Measurements from ENCODE around the gene LY6G5B. TPM values are rescaled to one million over a fixed set of nuclear protein-coding genes. Genes with fewer than 3 reads are reported as not detected.
A peak's percentile ranks its signal among the peaks of the same experiment; 100 is the strongest.

The LY6G5B gene
- total RNA-seq, 1 experiment from 2014 or later, result 14.4 TPM

DNA sequence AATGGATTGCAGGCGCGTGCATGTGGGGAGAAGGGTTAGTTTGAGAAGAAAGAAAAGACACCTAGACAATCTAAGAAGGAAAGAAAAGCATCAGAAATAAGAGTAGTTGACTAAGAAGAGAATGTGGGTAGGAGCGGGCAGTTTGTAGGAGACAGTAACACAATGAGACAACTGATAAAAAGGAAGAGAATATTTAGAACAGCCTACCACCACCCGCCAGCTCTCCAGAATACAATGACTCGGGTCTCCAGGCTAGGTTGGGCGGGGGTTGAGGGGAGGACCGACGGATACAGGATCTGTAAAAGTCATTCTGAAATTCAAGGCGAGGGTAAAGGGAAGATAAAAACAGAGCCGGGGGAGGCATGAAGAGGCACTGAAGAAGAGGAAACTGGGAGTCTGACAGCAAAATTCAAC, 32.6 kb downstream of the LY6G5B start:
- POLR2A ChIA-PET, result interaction anchor here (0.6 to 3.4 kb wide), 27 partner anchors 9 to 270 kb away, joined by 3 to 29 read pairs (median 6); partner anchors contain the start of genes BAG6, C6orf47, CLIC1 and CSNK2B
- CTCF ChIA-PET, result interaction anchor here (0.8 to 1.2 kb wide), 3 partner anchors 12 to 124 kb away, joined by 3 read pairs; partner anchors contain the start of gene C6orf47
- Mint-ChIP-seq H3K4me3 (ENCODE audit: unreplicated experiment) (peak overlapping the region; percentile 95), H3K27me3 (ENCODE audit: insufficient read depth, unreplicated experiment) (no peaks in the 10 kb centered on the region), H3K36me3 (ENCODE audit: insufficient read depth, unreplicated experiment) (peaks cover 24% of the 10 kb centered on the region), H3K27ac (ENCODE audit: low read depth, unreplicated experiment) (peak overlapping the region; percentile 89), H3K9me3 (ENCODE audit: unreplicated experiment) (no peaks in the 10 kb centered on the region), H3K4me1 (ENCODE audit: insufficient read depth, unreplicated experiment) (peaks cover 5% of the 10 kb centered on the region)
- intact Hi-C loops (cut with micrococcal nuclease), result loop anchor here (2.0 kb wide), 1 partner anchor 36 kb away; no protein-coding TSS in a partner anchor
- BruUV-seq (replicated peaks), result no TSS peak
- TF ChIP-seq, protein P1, sequence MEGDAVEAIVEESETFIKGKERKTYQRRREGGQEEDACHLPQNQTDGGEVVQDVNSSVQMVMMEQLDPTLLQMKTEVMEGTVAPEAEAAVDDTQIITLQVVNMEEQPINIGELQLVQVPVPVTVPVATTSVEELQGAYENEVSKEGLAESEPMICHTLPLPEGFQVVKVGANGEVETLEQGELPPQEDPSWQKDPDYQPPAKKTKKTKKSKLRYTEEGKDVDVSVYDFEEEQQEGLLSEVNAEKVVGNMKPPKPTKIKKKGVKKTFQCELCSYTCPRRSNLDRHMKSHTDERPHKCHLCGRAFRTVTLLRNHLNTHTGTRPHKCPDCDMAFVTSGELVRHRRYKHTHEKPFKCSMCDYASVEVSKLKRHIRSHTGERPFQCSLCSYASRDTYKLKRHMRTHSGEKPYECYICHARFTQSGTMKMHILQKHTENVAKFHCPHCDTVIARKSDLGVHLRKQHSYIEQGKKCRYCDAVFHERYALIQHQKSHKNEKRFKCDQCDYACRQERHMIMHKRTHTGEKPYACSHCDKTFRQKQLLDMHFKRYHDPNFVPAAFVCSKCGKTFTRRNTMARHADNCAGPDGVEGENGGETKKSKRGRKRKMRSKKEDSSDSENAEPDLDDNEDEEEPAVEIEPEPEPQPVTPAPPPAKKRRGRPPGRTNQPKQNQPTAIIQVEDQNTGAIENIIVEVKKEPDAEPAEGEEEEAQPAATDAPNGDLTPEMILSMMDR (IDR thresholded peaks at IDR 0.05; ENCODE audit: unreplicated experiment), result no peak
- peak; percentile 15 for DNase-seq (ENCODE audit: unreplicated experiment)

DNA sequence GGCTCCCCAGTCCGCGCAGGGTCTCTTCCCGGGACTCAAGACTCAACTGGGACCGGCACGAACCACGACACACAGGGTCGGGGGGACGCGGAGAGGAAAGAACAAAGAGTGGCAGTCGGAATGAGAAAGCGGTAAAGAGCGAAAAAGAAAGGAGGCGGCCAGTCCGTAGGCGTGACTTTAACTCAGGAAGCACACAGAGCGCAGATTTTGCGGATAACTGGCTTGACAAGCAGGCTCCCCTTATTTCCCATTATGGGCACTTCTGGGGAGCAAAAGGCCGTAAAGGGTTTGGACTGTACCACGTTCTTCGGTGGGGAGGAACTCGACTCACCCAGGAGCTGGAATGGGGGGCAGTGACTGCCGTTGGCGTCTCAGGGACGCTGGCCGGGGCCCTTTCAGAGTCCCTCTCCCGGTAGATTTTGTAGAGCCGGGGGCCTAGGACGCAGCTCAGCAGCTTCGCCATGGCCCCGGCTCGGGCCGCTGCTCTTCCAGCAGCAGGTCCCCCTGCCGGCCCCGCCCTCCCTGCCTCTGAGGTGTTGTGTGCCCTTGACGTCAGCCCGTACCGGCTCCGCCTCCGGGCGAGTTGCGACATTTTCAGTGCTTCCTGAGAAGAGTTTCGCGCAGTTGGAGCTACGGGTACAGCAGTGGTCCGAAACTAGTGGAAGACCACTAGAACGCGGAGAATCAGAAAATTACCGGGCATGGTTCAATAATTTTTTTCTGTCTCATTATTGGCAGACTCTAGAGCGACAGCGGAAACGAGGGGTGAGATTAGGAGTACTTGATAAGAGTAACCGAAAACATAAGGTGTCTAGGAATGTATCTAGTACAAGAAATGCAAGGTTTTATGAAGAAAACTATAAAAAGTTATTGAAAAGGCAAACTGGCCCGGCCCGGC, 33.3 kb downstream of the LY6G5B start, which contains the start of gene ABHD16A:
TSS of gene ABHD16A (minus strand) at position 506 of the 898 bp plus-strand sequence. CDS start at position 463, 43 bp downstream.
- no peaks in the 10 kb centered on the region for H3K27me3 Mint-ChIP-seq (ENCODE audit: insufficient read depth, unreplicated experiment)
- H3K27ac Mint-ChIP-seq (ENCODE audit: low read depth, unreplicated experiment), result peak within 1 kb of the TSS; percentile 89
- H3K4me1 Mint-ChIP-seq (ENCODE audit: insufficient read depth, unreplicated experiment), result peaks cover 5% of the 10 kb centered on the region
- peak; percentile 98 for DNase-seq (ENCODE audit: unreplicated experiment)
- TSS peak; percentile 39 for BruUV-seq (replicated peaks)
- intact Hi-C loops (cut with micrococcal nuclease), result loop anchor here (1.0 to 2.0 kb wide), 2 partner anchors 26 to 36 kb away; partner anchors contain the start of gene DDAH2
- H3K36me3 Mint-ChIP-seq (ENCODE audit: insufficient read depth, unreplicated experiment), result peaks cover 24% of the 10 kb centered on the region
- POLR2A ChIA-PET, result interaction anchor here (0.6 to 3.4 kb wide), 44 partner anchors 9 to 1550 kb away, joined by 3 to 29 read pairs (median 5); partner anchors contain the start of genes BAG6, C6orf47, CLIC1 and CSNK2B
- H3K4me3 Mint-ChIP-seq (ENCODE audit: unreplicated experiment), result peak within 1 kb of the TSS; percentile 95
- no peaks in the 10 kb centered on the region for H3K9me3 Mint-ChIP-seq (ENCODE audit: unreplicated experiment)
- CTCF ChIA-PET, result interaction anchor here (0.6 to 1.4 kb wide), 7 partner anchors 13 to 128 kb away, joined by 3 read pairs; partner anchors contain the start of gene C6orf47
- TF ChIP-seq, protein P1 (IDR thresholded peaks at IDR 0.05; ENCODE audit: unreplicated experiment), result no peak

DNA sequence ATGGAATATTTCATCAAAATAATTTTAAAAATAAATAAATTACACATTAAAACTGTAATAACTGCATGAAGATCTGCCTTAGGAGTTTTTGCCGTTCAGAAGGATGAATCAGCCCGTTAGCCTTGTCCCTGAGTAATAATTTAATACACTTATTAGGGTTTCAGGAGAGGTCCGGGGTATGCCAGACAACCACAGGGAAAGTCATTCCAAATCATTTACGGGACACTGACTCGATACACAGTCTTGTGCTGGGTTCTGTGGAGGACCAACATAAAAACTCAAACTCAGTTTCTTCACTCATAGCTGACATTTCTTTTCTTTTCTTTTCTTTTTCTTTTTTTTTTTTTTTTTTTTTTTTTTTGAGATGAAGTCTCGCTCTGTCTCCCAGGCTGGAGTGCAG, 36.2 kb downstream of the LY6G5B start:
- Mint-ChIP-seq H3K9me3 (ENCODE audit: unreplicated experiment) (no peaks in the 10 kb centered on the region), H3K4me3 (ENCODE audit: unreplicated experiment) (no peak overlapping the region), H3K4me1 (ENCODE audit: insufficient read depth, unreplicated experiment) (peaks cover 7% of the 10 kb centered on the region), H3K36me3 (ENCODE audit: insufficient read depth, unreplicated experiment) (peaks cover 6% of the 10 kb centered on the region), H3K27ac (ENCODE audit: low read depth, unreplicated experiment) (no peak overlapping the region), H3K27me3 (ENCODE audit: insufficient read depth, unreplicated experiment) (no peaks in the 10 kb centered on the region)
- DNase-seq (ENCODE audit: unreplicated experiment), result no peak
- intact Hi-C loops (cut with micrococcal nuclease), result no loop called here
- BruUV-seq (replicated peaks), result no TSS peak
- CTCF ChIA-PET, result no interaction called here
- TF ChIP-seq, protein P1 (IDR thresholded peaks at IDR 0.05; ENCODE audit: unreplicated experiment), result no peak
- POLR2A ChIA-PET, result no interaction called here

DNA sequence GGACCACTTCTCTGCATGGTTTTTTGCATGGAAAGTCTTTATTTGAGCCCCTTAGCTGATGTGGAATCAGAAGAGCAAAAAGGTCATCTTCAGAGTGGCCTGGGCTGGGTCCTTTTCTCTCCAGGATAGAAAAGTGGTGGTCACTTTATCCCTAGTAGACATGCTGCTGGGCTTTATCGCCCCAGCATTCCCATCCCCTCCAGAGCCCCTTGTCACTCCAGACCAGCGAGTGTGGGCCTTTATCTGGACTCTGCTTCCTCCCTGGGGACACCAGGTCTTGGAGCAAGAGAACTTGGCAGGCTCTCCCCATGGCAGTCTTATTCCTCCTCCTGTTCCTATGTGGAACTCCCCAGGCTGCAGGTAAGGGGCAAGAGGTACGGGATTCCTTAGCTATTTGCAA, 36.8 kb downstream of the LY6G5B start, which contains the start of gene LY6G6F:
TSS of gene LY6G6F (plus strand) at position 268 of the 400 bp plus-strand sequence. CDS start at position 309, 41 bp downstream.
- Mint-ChIP-seq H3K9me3 (ENCODE audit: unreplicated experiment) (no peaks in the 10 kb centered on the region), H3K4me3 (ENCODE audit: unreplicated experiment) (no peak within 1 kb of the TSS), H3K27me3 (ENCODE audit: insufficient read depth, unreplicated experiment) (no peaks in the 10 kb centered on the region), H3K4me1 (ENCODE audit: insufficient read depth, unreplicated experiment) (peaks cover 12% of the 10 kb centered on the region), H3K27ac (ENCODE audit: low read depth, unreplicated experiment) (no peak within 1 kb of the TSS), H3K36me3 (ENCODE audit: insufficient read depth, unreplicated experiment) (peaks cover 6% of the 10 kb centered on the region)
- BruUV-seq (replicated peaks), result no TSS peak
- intact Hi-C loops (cut with micrococcal nuclease), result no loop called here
- no peak for DNase-seq (ENCODE audit: unreplicated experiment)
- CTCF ChIA-PET, result no interaction called here
- TF ChIP-seq, protein P1 (IDR thresholded peaks at IDR 0.05; ENCODE audit: unreplicated experiment), result no peak
- POLR2A ChIA-PET, result no interaction called here
